ENCODE data around the gene ATXN7L1. TPM values are rescaled to one million over a fixed set of nuclear protein-coding genes. Genes with fewer than 3 reads are reported as not detected.
A peak's percentile ranks its signal among the peaks of the same experiment; 100 is the strongest.

Gene ATXN7L1
- total RNA-seq, 1 experiment from 2014 or later: 24.3 TPM

DNA sequence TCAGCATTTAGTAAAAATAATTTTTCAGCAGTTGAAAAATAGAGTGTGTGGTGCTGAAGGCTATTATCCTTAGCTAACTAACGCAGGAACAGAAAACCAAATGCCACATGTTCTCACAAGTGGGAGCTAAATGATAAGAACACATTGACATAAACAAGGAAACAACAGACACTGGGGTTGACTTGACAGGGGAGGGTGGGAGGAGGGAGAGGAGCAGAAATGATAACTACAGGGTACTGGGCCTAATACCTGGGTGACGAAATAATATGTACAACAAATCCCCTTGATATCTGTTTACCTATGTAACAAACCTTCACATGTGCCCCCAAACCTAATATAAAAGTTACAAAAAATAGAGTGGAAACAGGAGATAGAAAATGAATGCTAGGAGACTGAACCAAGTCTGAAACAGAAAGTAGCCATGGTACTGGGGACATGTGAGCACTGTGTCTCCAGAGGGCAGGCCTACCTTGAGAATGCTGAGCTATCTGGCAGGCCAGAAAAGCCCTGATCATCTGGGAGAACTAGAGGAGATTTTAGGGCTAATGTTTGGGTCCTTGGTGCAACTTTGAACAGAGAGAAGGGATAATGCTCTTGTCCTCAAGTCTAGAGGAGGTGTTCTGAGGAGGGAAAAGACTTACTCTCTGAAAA is 290.4 kb downstream of the ATXN7L1 start:
- no CpG with 5 or more reads among the region's 2 CpGs for WGBS (ENCODE audit: extremely low coverage, insufficient read length, low lambda C conversion rate)
- Histone ChIP-seq H4K8ac (replicated peaks; ENCODE audit: insufficient read length, low read depth, low read length) (no peak overlapping the region), H2BK120ac (ENCODE audit: low read depth, low read length, poor library complexity, severe bottlenecking) (no peak overlapping the region), H3K18ac (ENCODE audit: insufficient read length, low read depth, low read length) (no peak overlapping the region), H3K23ac (ENCODE audit: insufficient read length, low read depth, low read length) (no peak overlapping the region), H2BK20ac (ENCODE audit: low read depth, low read length, poor library complexity, severe bottlenecking) (no peak overlapping the region), H3K27me3 (ENCODE audit: insufficient read depth, low read length) (no peaks in the 10 kb centered on the region), H2BK5ac (ENCODE audit: insufficient read length, low read length) (no peak overlapping the region), H3K23me2 (ENCODE audit: insufficient read length, low read depth, low read length, poor library complexity, severe bottlenecking) (no peaks in the 10 kb centered on the region), H3T11ph (ENCODE audit: low read length) (no peak overlapping the region), H3K14ac (ENCODE audit: insufficient read depth, low read length) (no peak overlapping the region), H4K20me1 (ENCODE audit: control insufficient read depth, insufficient read depth, insufficient read length) (no peaks in the 10 kb centered on the region), H3K9ac (ENCODE audit: extremely low read depth, insufficient read length, low read length) (no peak overlapping the region), H2AK5ac (ENCODE audit: insufficient read length, low read length) (no peak overlapping the region), H3K4me1 (ENCODE audit: insufficient read depth, low read length) (no peaks in the 10 kb centered on the region), H3K4ac (ENCODE audit: low read depth, low read length) (no peak overlapping the region), H3K79me1 (ENCODE audit: insufficient read depth, low read depth, low read length, poor library complexity, severe bottlenecking) (no peaks in the 10 kb centered on the region), H3K27ac (ENCODE audit: insufficient read length, low read depth, low read length) (no peak overlapping the region), H4K91ac (ENCODE audit: insufficient read length, low read depth, low read length) (no peak overlapping the region), H2AFZ (ENCODE audit: low read length) (no peak overlapping the region), H3K4me2 (ENCODE audit: insufficient read depth, insufficient read length, low read length) (no peak overlapping the region), H2BK15ac (ENCODE audit: low read depth, low read length) (no peak overlapping the region), H3K79me2 (ENCODE audit: insufficient read depth, low read length) (no peaks in the 10 kb centered on the region), H4K5ac (ENCODE audit: insufficient read length, low read depth, low read length) (no peak overlapping the region), H3K9me3 (ENCODE audit: control insufficient read depth, low read depth, low read length) (no peaks in the 10 kb centered on the region), H3K56ac (ENCODE audit: insufficient read length, low read depth, low read length) (no peak overlapping the region), H2BK12ac (ENCODE audit: insufficient read length, low read depth, low read length) (no peak overlapping the region)
- no peak overlapping the region; a peak in 1 of 5 replicates for H3K4me3 Mint-ChIP-seq
- TF ChIP-seq, protein P1, sequence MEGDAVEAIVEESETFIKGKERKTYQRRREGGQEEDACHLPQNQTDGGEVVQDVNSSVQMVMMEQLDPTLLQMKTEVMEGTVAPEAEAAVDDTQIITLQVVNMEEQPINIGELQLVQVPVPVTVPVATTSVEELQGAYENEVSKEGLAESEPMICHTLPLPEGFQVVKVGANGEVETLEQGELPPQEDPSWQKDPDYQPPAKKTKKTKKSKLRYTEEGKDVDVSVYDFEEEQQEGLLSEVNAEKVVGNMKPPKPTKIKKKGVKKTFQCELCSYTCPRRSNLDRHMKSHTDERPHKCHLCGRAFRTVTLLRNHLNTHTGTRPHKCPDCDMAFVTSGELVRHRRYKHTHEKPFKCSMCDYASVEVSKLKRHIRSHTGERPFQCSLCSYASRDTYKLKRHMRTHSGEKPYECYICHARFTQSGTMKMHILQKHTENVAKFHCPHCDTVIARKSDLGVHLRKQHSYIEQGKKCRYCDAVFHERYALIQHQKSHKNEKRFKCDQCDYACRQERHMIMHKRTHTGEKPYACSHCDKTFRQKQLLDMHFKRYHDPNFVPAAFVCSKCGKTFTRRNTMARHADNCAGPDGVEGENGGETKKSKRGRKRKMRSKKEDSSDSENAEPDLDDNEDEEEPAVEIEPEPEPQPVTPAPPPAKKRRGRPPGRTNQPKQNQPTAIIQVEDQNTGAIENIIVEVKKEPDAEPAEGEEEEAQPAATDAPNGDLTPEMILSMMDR (conservative IDR thresholded peaks at IDR 0.05): no peak
- peaks cover 10 to 11% of the 10 kb centered on the region in 2 experiments for H3K4me1 Mint-ChIP-seq
- peak overlapping the region in 1 of 3 experiments; percentile 12; a peak in 2 of 7 replicates for H3K27ac Mint-ChIP-seq
- DNase-seq: no peak
- no peaks in the 10 kb centered on the region; the same call in 1 of the 2 replicates for H3K27me3 Mint-ChIP-seq (ENCODE audit: low read depth)
- peaks cover 4 to 11% (median 9%) of the 10 kb centered on the region in 3 experiments for H3K36me3 Mint-ChIP-seq (ENCODE audit: insufficient read depth in 1 of 3, low read depth in 3 of 3)
- peaks cover 9 to 13% of the 10 kb centered on the region in 2 experiments for H3K9me3 Mint-ChIP-seq
